GM18517 (cell line): ENCODE data around the gene TMEM263.

Experiments used
- ATAC-seq: cut with Tn5 transposase; IDR thresholded peaks from one replicate; pipeline ENCODE4 v1.9.1; 2021; ENCODE audit warnings: mild to moderate bottlenecking, moderate library complexity; ENCODE audit not compliant: unreplicated experiment

TMEM263 gene

GRCh38 chr12:106945261-106945851 lies 10.4 kb upstream of the TMEM263 start:
- ATAC-seq = no peak

GRCh38 chr12:106947461-106947860 lies 8.2 kb upstream of the TMEM263 start:
- no peak for ATAC-seq

- ATAC-seq = no peak
Observed at GRCh38 chr12:106950591-106950990, 5.1 kb upstream of the TMEM263 start.

- ATAC-seq = no peak
Observed at GRCh38 chr12:106953352-106954250, 2.1 kb upstream of the TMEM263 start.

- peak; percentile 18 for ATAC-seq
Observed at GRCh38 chr12:106954462-106955376, 988 bp upstream of the TMEM263 start.

- no peak for ATAC-seq
Observed at GRCh38 chr12:106956048-106956578, 406 bp downstream of the TMEM263 start.

- no peak for ATAC-seq
Observed at GRCh38 chr12:106957583-106957982, 1.9 kb downstream of the TMEM263 start.

- no peak for ATAC-seq
Observed at GRCh38 chr12:106960443-106960842, 4.7 kb downstream of the TMEM263 start.

GRCh38 chr12:106962286-106962685 lies 6.6 kb downstream of the TMEM263 start:
- ATAC-seq = no peak

GRCh38 chr12:106964526-106964925 lies 8.8 kb downstream of the TMEM263 start:
- ATAC-seq = no peak

GRCh38 chr12:106971065-106971464 lies 15.4 kb downstream of the TMEM263 start:
- ATAC-seq = no peak

GRCh38 chr12:106973545-106973944 lies 17.8 kb downstream of the TMEM263 start:
- ATAC-seq = no peak

- ATAC-seq = peak; percentile 81
Observed at GRCh38 chr12:106974511-106974910, 18.8 kb downstream of the TMEM263 start.

- ATAC-seq = no peak
Observed at GRCh38 chr12:106975098-106975497, 19.4 kb downstream of the TMEM263 start.

- no peak for ATAC-seq
Observed at GRCh38 chr12:106975993-106976658, 20.4 kb downstream of the TMEM263 start.

GRCh38 chr12:106976668-106977067 lies 21.0 kb downstream of the TMEM263 start:
- ATAC-seq = no peak

- no peak for ATAC-seq
Observed at GRCh38 chr12:106978035-106978800, 22.5 kb downstream of the TMEM263 start.

- no peak for ATAC-seq
Observed at GRCh38 chr12:106980944-106981343, 25.2 kb downstream of the TMEM263 start.

GRCh38 chr12:106981788-106982187 lies 26.1 kb downstream of the TMEM263 start:
- ATAC-seq = no peak

- no peak for ATAC-seq
Observed at GRCh38 chr12:106982229-106982628, 26.5 kb downstream of the TMEM263 start.
